Measurements from ENCODE around the gene ZIM2.

DNA sequence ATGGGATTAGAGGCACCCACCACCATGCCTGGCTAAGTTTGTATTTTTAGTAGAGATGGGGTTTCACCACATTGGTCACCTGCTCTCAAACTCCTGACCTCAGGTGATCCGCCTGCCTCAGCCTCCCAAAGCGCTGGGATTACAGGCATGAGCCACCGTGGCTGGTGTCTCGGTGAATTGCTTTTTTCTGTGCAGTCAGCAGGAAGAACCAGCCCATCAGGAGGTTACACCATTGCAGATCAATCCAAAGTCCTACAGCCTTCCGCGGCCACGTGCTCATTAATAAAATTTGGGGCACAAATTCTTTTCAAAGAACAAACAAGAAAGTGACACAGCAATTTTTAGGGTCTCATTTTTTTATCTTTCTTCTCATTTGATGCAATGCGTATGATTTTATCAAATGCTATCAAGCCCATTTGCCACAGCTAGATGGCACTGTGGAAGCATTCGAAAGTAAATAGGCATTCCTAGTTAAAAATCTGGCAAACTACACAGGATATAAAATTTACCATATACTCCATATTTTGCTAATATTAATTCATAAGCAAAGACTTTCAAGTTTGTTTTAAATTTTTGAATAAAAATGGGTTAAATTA, 114.6 kb downstream of the ZIM2 start:
- TF ChIP-seq CEBPB (IDR thresholded peaks at IDR 0.05; ENCODE audit: low read depth, low read length) (no peak), POLR2A (IDR thresholded peaks at IDR 0.05; ENCODE audit: low read depth, low read length) (no peak), ELK1 (IDR thresholded peaks at IDR 0.05; ENCODE audit: borderline replicate concordance, low read depth, low read length) (no peak), FOS (IDR thresholded peaks at IDR 0.05; ENCODE audit: low read depth, low read length) (no peak), USF2 (IDR thresholded peaks at IDR 0.05; ENCODE audit: low read depth, low read length) (no peak), CHD1 (IDR thresholded peaks at IDR 0.05; ENCODE audit: low read depth, low read length) (no peak), RCOR1 (IDR thresholded peaks at IDR 0.05; ENCODE audit: insufficient replicate concordance, low read length) (no peak), MAFK (IDR thresholded peaks at IDR 0.05; ENCODE audit: low read depth, low read length) (no peak), BHLHE40 (IDR thresholded peaks at IDR 0.05; ENCODE audit: low read depth, low read length) (no peak), MXI1 (IDR thresholded peaks at IDR 0.05; ENCODE audit: borderline replicate concordance, low read depth, low read length) (no peak), RAD21 (IDR thresholded peaks at IDR 0.05; ENCODE audit: low read length) (no peak)
- TF ChIP-seq, protein P1, sequence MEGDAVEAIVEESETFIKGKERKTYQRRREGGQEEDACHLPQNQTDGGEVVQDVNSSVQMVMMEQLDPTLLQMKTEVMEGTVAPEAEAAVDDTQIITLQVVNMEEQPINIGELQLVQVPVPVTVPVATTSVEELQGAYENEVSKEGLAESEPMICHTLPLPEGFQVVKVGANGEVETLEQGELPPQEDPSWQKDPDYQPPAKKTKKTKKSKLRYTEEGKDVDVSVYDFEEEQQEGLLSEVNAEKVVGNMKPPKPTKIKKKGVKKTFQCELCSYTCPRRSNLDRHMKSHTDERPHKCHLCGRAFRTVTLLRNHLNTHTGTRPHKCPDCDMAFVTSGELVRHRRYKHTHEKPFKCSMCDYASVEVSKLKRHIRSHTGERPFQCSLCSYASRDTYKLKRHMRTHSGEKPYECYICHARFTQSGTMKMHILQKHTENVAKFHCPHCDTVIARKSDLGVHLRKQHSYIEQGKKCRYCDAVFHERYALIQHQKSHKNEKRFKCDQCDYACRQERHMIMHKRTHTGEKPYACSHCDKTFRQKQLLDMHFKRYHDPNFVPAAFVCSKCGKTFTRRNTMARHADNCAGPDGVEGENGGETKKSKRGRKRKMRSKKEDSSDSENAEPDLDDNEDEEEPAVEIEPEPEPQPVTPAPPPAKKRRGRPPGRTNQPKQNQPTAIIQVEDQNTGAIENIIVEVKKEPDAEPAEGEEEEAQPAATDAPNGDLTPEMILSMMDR (conservative IDR thresholded peaks at IDR 0.05; ENCODE audit: low read depth, low read length) = peak; percentile 13; the same call in 1 of the 2 replicates

Data from IMR-90 (cell line).